H9 (cell line): ENCODE results near the gene KRT27. TPM values are rescaled to one million over a fixed set of nuclear protein-coding genes. Genes with fewer than 3 reads are reported as not detected.

Source experiments
- DNase-seq: peaks from one replicate; pipeline ENCODE4 v3.0.0-alpha.2; 2017
- H2AFZ ChIP-seq: one replicate; pipeline ENCODE4 v1.6.1; 2013; ENCODE audit warnings: mild to moderate bottlenecking, low read length, control low read depth, moderate library complexity
- H2AK5ac ChIP-seq: 2 replicates; pipeline ENCODE4 v1.6.1; 2013; ENCODE audit warnings: low read length, control low read depth, mixed read lengths; ENCODE audit not compliant: insufficient read length
- H2BK120ac ChIP-seq: one replicate; pipeline ENCODE4 v1.6.1; 2013; ENCODE audit warnings: low read depth, mild to moderate bottlenecking, low read length, control low read depth, inconsistent platforms; ENCODE audit not compliant: poor library complexity, severe bottlenecking
- H2BK12ac ChIP-seq: 2 replicates; pipeline ENCODE4 v1.6.1; 2013; ENCODE audit warnings: low read length, control low read depth, mixed read lengths, low read depth; ENCODE audit not compliant: insufficient read length
- H2BK15ac ChIP-seq: 2 replicates; pipeline ENCODE4 v1.6.1; 2013; ENCODE audit warnings: low read depth, low read length, control low read depth
- H2BK20ac ChIP-seq: one replicate; pipeline ENCODE4 v1.6.1; 2013; ENCODE audit warnings: low read depth, mild to moderate bottlenecking, low read length, control low read depth, inconsistent platforms; ENCODE audit not compliant: poor library complexity, severe bottlenecking
- H2BK5ac ChIP-seq: 2 replicates; pipeline ENCODE4 v1.6.1; 2013; ENCODE audit warnings: low read length, control low read depth, mixed read lengths; ENCODE audit not compliant: insufficient read length
- H3K14ac ChIP-seq: 2 replicates; pipeline ENCODE4 v1.6.1; 2013; ENCODE audit warnings: low read length, control low read depth; ENCODE audit not compliant: insufficient read depth
- H3K18ac ChIP-seq: 2 replicates; pipeline ENCODE4 v1.6.1; 2013; ENCODE audit warnings: low read depth, mild to moderate bottlenecking, mixed read lengths, low read length, control low read depth; ENCODE audit not compliant: insufficient read length
- H3K23ac ChIP-seq: 2 replicates; pipeline ENCODE4 v1.6.1; 2013; ENCODE audit warnings: low read length, control low read depth, mixed read lengths, low read depth; ENCODE audit not compliant: insufficient read length
- H3K23me2 ChIP-seq: 2 replicates; pipeline ENCODE4 v1.6.1; 2013; ENCODE audit warnings: low read depth, mild to moderate bottlenecking, mixed read lengths, low read length, control low read depth; ENCODE audit not compliant: insufficient read length, poor library complexity, severe bottlenecking
- H3K27ac ChIP-seq: 2 replicates; pipeline ENCODE4 v1.5.1; 2013; ENCODE audit warnings: low read length, control low read depth, mixed read lengths, low read depth; ENCODE audit not compliant: insufficient read length
- H3K27me3 ChIP-seq: 2 replicates; pipeline ENCODE4 v1.6.1; 2013; ENCODE audit warnings: low read length, control low read depth, inconsistent platforms; ENCODE audit not compliant: insufficient read depth
- H3K4ac ChIP-seq: 2 replicates; pipeline ENCODE4 v1.6.1; 2013; ENCODE audit warnings: low read depth, mild to moderate bottlenecking, control low read depth, inconsistent platforms, low read length, moderate library complexity
- H3K4me1 ChIP-seq: 2 replicates; pipeline ENCODE4 v1.6.1; 2013; ENCODE audit warnings: low read length, control low read depth, inconsistent platforms; ENCODE audit not compliant: insufficient read depth
- H3K4me2 ChIP-seq: 2 replicates; pipeline ENCODE4 v1.6.1; 2013; ENCODE audit warnings: low read length, control low read depth, mixed read lengths; ENCODE audit not compliant: insufficient read length, insufficient read depth
- H3K56ac ChIP-seq: 2 replicates; pipeline ENCODE4 v1.6.1; 2013; ENCODE audit warnings: low read depth, mild to moderate bottlenecking, mixed read lengths, low read length, control low read depth; ENCODE audit not compliant: insufficient read length
- H3K79me1 ChIP-seq: 2 replicates; pipeline ENCODE4 v1.6.1; 2013; ENCODE audit warnings: low read depth, mild to moderate bottlenecking, moderate library complexity, low read length, control low read depth, inconsistent platforms; ENCODE audit not compliant: insufficient read depth, poor library complexity, severe bottlenecking
- H3K79me2 ChIP-seq: 2 replicates; pipeline ENCODE4 v1.6.1; 2013; ENCODE audit warnings: low read length, control low read depth, inconsistent platforms; ENCODE audit not compliant: insufficient read depth
- H3K9ac ChIP-seq: 2 replicates; pipeline ENCODE4 v1.6.1; 2013; ENCODE audit warnings: low read length, control low read depth, mixed read lengths; ENCODE audit not compliant: insufficient read length; ENCODE audit errors: extremely low read depth
- H3K9me3 ChIP-seq: one replicate; pipeline ENCODE4 v1.6.1; 2013; ENCODE audit warnings: low read depth, low read length, inconsistent platforms; ENCODE audit not compliant: control insufficient read depth
- H3T11ph ChIP-seq: one replicate; pipeline ENCODE4 v1.6.1; 2013; ENCODE audit warnings: mild to moderate bottlenecking, low read length, control low read depth, inconsistent platforms
- H4K20me1 ChIP-seq: one replicate; pipeline ENCODE4 v1.6.1; 2013; ENCODE audit not compliant: control insufficient read depth, insufficient read length, insufficient read depth
- H4K5ac ChIP-seq: 2 replicates; pipeline ENCODE4 v1.6.1; 2013; ENCODE audit warnings: low read depth, mild to moderate bottlenecking, mixed read lengths, low read length, control low read depth; ENCODE audit not compliant: insufficient read length
- H4K8ac ChIP-seq: replicated peaks from 2 replicates; pipeline ENCODE4 v1.6.1; 2013; ENCODE audit warnings: low read length, control low read depth, mixed read lengths, low read depth; ENCODE audit not compliant: insufficient read length
- H4K91ac ChIP-seq: 2 replicates; pipeline ENCODE4 v1.6.1; 2013; ENCODE audit warnings: low read depth, mild to moderate bottlenecking, moderate library complexity, mixed read lengths, low read length, control low read depth; ENCODE audit not compliant: insufficient read length
- H3K27ac Mint-ChIP-seq, 3 experiments: 2 replicates in 2 of 3; 3 replicates in 1 of 3; pipeline ENCODE4 v1.8.0; 2020 to 2021; ENCODE audit warnings: mixed read lengths in 3 of 3, mild to moderate bottlenecking in 1 of 3, moderate library complexity in 1 of 3
- H3K27me3 Mint-ChIP-seq: 2 replicates; pipeline ENCODE4 v1.8.0; 2021; ENCODE audit warnings: low read depth, mild to moderate bottlenecking, moderate library complexity, mixed read lengths
- H3K36me3 Mint-ChIP-seq, 3 experiments: 2 replicates in 2 of 3; 3 replicates in 1 of 3; pipeline ENCODE4 v1.8.0; 2020 to 2021; ENCODE audit warnings: low read depth in 3 of 3, mixed read lengths in 3 of 3; ENCODE audit not compliant: insufficient read depth in 1 of 3
- H3K4me1 Mint-ChIP-seq, 2 experiments: 2 replicates each; pipeline ENCODE4 v1.8.0; 2020; ENCODE audit warnings: mixed read lengths in 2 of 2
- H3K4me3 Mint-ChIP-seq, 2 experiments: 2 replicates in 1 of 2; 3 replicates in 1 of 2; pipeline ENCODE4 v1.8.0; 2020 to 2021; ENCODE audit warnings: mild to moderate bottlenecking in 2 of 2, mixed read lengths in 2 of 2, moderate library complexity in 1 of 2
- H3K9me3 Mint-ChIP-seq, 2 experiments: 2 replicates in 1 of 2; 3 replicates in 1 of 2; pipeline ENCODE4 v1.8.0; 2020; ENCODE audit warnings: mild to moderate bottlenecking in 2 of 2, mixed read lengths in 2 of 2, moderate library complexity in 1 of 2
- CTCF ChIP-seq: fragments of 200-600 bp; sonication (generic); conservative IDR thresholded peaks from 3 replicates; pipeline ENCODE4 v1.8.0; 2021; ENCODE audit warnings: antibody characterized with exemption, mild to moderate bottlenecking
- WGBS: extraction: QIAGEN DNeasy Blood & Tissue Kit; methylation state at CpG from one replicate; pipeline ENCODE4 v1.1.7; 2013; ENCODE audit warnings: missing lambda C conversion rate, low lambda C conversion rate, mixed read lengths; ENCODE audit not compliant: insufficient read length; ENCODE audit errors: extremely low coverage; 5-methylcytosine and 5-hydroxymethylcytosine counted together
- total RNA-seq: library from RNA; stranded (reverse); gene quantifications from 2 replicates; pipeline ENCODE4 v1.2.1, GENCODE V29; 2021

The KRT27 gene
- total RNA-seq, 1 experiment from 2014 or later, result not detected

- Histone ChIP-seq H3K23me2 (no peaks in the 10 kb centered on the region), H3K79me1 (no peaks in the 10 kb centered on the region), H2AFZ (no peak within 1 kb of the TSS), H4K20me1 (no peaks in the 10 kb centered on the region), H3K4me1 (no peaks in the 10 kb centered on the region), H2AK5ac (no peak within 1 kb of the TSS), H4K8ac (no peak within 1 kb of the TSS), H3K56ac (no peak within 1 kb of the TSS), H4K5ac (no peak within 1 kb of the TSS), H3K4ac (no peak within 1 kb of the TSS), H3K14ac (no peak within 1 kb of the TSS; the same call in 1 of the 2 replicates), H3K27me3 (no peaks in the 10 kb centered on the region), H3K27ac (no peak within 1 kb of the TSS), H2BK20ac (no peak within 1 kb of the TSS), H3K18ac (no peak within 1 kb of the TSS), H4K91ac (no peak within 1 kb of the TSS), H2BK5ac (no peak within 1 kb of the TSS), H3K79me2 (no peaks in the 10 kb centered on the region), H3T11ph (no peak within 1 kb of the TSS), H3K4me2 (no peak within 1 kb of the TSS), H2BK120ac (no peak within 1 kb of the TSS), H3K9me3 (no peaks in the 10 kb centered on the region), H2BK15ac (no peak within 1 kb of the TSS), H3K9ac (no peak within 1 kb of the TSS), H2BK12ac (no peak within 1 kb of the TSS), H3K23ac (no peak within 1 kb of the TSS)
- peaks cover 28% of the 10 kb centered on the region for H3K27me3 Mint-ChIP-seq
- peaks cover 0 to 2% of the 10 kb centered on the region in 2 experiments; a peak in 1 of 4 replicates for H3K4me1 Mint-ChIP-seq
- TF ChIP-seq CTCF, result no peak
- H3K27ac Mint-ChIP-seq, result no peak within 1 kb of the TSS; a peak in 1 of 7 replicates
- no peak within 1 kb of the TSS for H3K4me3 Mint-ChIP-seq
- no peak for DNase-seq
- no peaks in the 10 kb centered on the region for H3K36me3 Mint-ChIP-seq
- no CpG with 5 or more reads among the region's 3 CpGs for WGBS
- H3K9me3 Mint-ChIP-seq, result no peaks in the 10 kb centered on the region
Measured at GRCh38 chr17:40799859-40800258, 17.5 kb upstream of the KRT27 start, which contains the start of gene KRT28. Gene KRT28, minus strand, starts transcription at chr17:40799959. Its CDS starts 66 bp downstream, at chr17:40799893.
